ENCODE results near the gene MIER3.
"Not testable (repeated sequence)": the region's sequence is repeated elsewhere in the genome, so short reads cannot be mapped to it uniquely, and the experiment has no call there.

The MIER3 gene

GRCh38 chr5:56981548-56982315 lies 29.8 kb upstream of the MIER3 start:
- Histone ChIP-seq H3K18ac (ENCODE audit: low read length) (no peak overlapping the region), H3K4me1 (ENCODE audit: control insufficient read depth, low read depth, low read length) (no peaks in the 10 kb centered on the region), H3K4me3 (ENCODE audit: low read length) (no peak overlapping the region), H2BK15ac (replicated peaks; ENCODE audit: low read depth) (no peak overlapping the region), H3K9ac (ENCODE audit: low read length) (no peak overlapping the region), H4K5ac (ENCODE audit: low read length) (no peak overlapping the region), H2BK5ac (ENCODE audit: low read length) (no peak overlapping the region), H3K27me3 (ENCODE audit: insufficient read depth, low read length, poor library complexity) (no peaks in the 10 kb centered on the region), H3K4ac (ENCODE audit: low read depth, low read length) (no peak overlapping the region), H3K4me2 (ENCODE audit: low read length) (no peak overlapping the region), H2AK5ac (ENCODE audit: low read length) (no peak overlapping the region), H3K36me3 (ENCODE audit: control insufficient read depth, insufficient read depth, low read length) (no peaks in the 10 kb centered on the region), H4K8ac (ENCODE audit: low read depth, low read length) (no peak overlapping the region), H3K56ac (ENCODE audit: low read length) (no peak overlapping the region), H3K27ac (ENCODE audit: low read depth, low read length) (no peak overlapping the region), H3K79me2 (ENCODE audit: control insufficient read depth, insufficient read depth, low read length) (no peaks in the 10 kb centered on the region), H3K79me1 (ENCODE audit: low read length) (no peaks in the 10 kb centered on the region), H3K23ac (ENCODE audit: low read length) (no peak overlapping the region), H2BK120ac (ENCODE audit: low read depth, low read length) (no peak overlapping the region)
- DNase-seq, result no peak
- no CpG with 5 or more reads among the region's 4 CpGs for WGBS (ENCODE audit: extremely low coverage, insufficient coverage, low lambda C conversion rate)

GRCh38 chr5:56979968-56980367 lies 28.0 kb upstream of the MIER3 start:
- Histone ChIP-seq H3K4ac (ENCODE audit: low read depth, low read length) (no peak overlapping the region), H4K8ac (ENCODE audit: low read depth, low read length) (no peak overlapping the region), H2BK15ac (replicated peaks; ENCODE audit: low read depth) (no peak overlapping the region), H3K9ac (ENCODE audit: low read length) (no peak overlapping the region), H2BK120ac (ENCODE audit: low read depth, low read length) (no peak overlapping the region), H3K4me1 (ENCODE audit: control insufficient read depth, low read depth, low read length) (no peaks in the 10 kb centered on the region), H4K5ac (ENCODE audit: low read length) (no peak overlapping the region), H3K4me3 (ENCODE audit: low read length) (no peak overlapping the region), H3K27me3 (ENCODE audit: insufficient read depth, low read length, poor library complexity) (no peaks in the 10 kb centered on the region), H3K79me1 (ENCODE audit: low read length) (no peaks in the 10 kb centered on the region), H3K23ac (ENCODE audit: low read length) (no peak overlapping the region), H3K56ac (ENCODE audit: low read length) (no peak overlapping the region), H3K79me2 (ENCODE audit: control insufficient read depth, insufficient read depth, low read length) (no peaks in the 10 kb centered on the region), H3K36me3 (ENCODE audit: control insufficient read depth, insufficient read depth, low read length) (no peaks in the 10 kb centered on the region), H2AK5ac (ENCODE audit: low read length) (no peak overlapping the region), H3K18ac (ENCODE audit: low read length) (no peak overlapping the region), H2BK5ac (ENCODE audit: low read length) (no peak overlapping the region), H3K4me2 (ENCODE audit: low read length) (no peak overlapping the region), H3K27ac (ENCODE audit: low read depth, low read length) (no peak overlapping the region)
- no CpG with 5 or more reads among the region's 13 CpGs for WGBS (ENCODE audit: extremely low coverage, insufficient coverage, low lambda C conversion rate)
- DNase-seq, result no peak

GRCh38 chr5:56979526-56979925 lies 27.6 kb upstream of the MIER3 start:
- H3K4me2 ChIP-seq (ENCODE audit: low read length); H3K79me1 ChIP-seq (ENCODE audit: low read length); H3K9ac ChIP-seq (ENCODE audit: low read length); H3K27ac ChIP-seq (ENCODE audit: low read depth, low read length); H3K4ac ChIP-seq (ENCODE audit: low read depth, low read length); H2BK15ac ChIP-seq (replicated peaks; ENCODE audit: low read depth); H3K36me3 ChIP-seq (ENCODE audit: control insufficient read depth, insufficient read depth, low read length); H4K8ac ChIP-seq (ENCODE audit: low read depth, low read length); H3K27me3 ChIP-seq (ENCODE audit: insufficient read depth, low read length, poor library complexity); H3K56ac ChIP-seq (ENCODE audit: low read length); H3K23ac ChIP-seq (ENCODE audit: low read length); H2AK5ac ChIP-seq (ENCODE audit: low read length); H3K79me2 ChIP-seq (ENCODE audit: control insufficient read depth, insufficient read depth, low read length); H2BK5ac ChIP-seq (ENCODE audit: low read length); H3K18ac ChIP-seq (ENCODE audit: low read length); H3K4me3 ChIP-seq (ENCODE audit: low read length); H3K4me1 ChIP-seq (ENCODE audit: control insufficient read depth, low read depth, low read length); H4K5ac ChIP-seq (ENCODE audit: low read length); H2BK120ac ChIP-seq (ENCODE audit: low read depth, low read length); DNase-seq: not testable (repeated sequence)
- WGBS (ENCODE audit: extremely low coverage, insufficient coverage, low lambda C conversion rate), result no CpG with 5 or more reads among the region's 5 CpGs

- H3K4me1 ChIP-seq (ENCODE audit: control insufficient read depth, low read depth, low read length), result no peaks in the 10 kb centered on the region
- H3K9ac ChIP-seq (ENCODE audit: low read length), result no peak overlapping the region
- WGBS (ENCODE audit: extremely low coverage, insufficient coverage, low lambda C conversion rate), result no CpG with 5 or more reads among the region's 2 CpGs
- H3K4me2 ChIP-seq (ENCODE audit: low read length), result no peak overlapping the region
- H2AK5ac ChIP-seq (ENCODE audit: low read length), result no peak overlapping the region
- H2BK120ac ChIP-seq (ENCODE audit: low read depth, low read length), result no peak overlapping the region
- no peak overlapping the region for H4K8ac ChIP-seq (ENCODE audit: low read depth, low read length)
- H3K79me1 ChIP-seq (ENCODE audit: low read length), result no peaks in the 10 kb centered on the region
- H2BK15ac ChIP-seq (replicated peaks; ENCODE audit: low read depth), result no peak overlapping the region
- H3K4ac ChIP-seq (ENCODE audit: low read depth, low read length), result no peak overlapping the region
- H3K4me3 ChIP-seq (ENCODE audit: low read length), result no peak overlapping the region
- H3K18ac ChIP-seq (ENCODE audit: low read length), result no peak overlapping the region
- H4K5ac ChIP-seq (ENCODE audit: low read length), result no peak overlapping the region
- H3K23ac ChIP-seq (ENCODE audit: low read length), result no peak overlapping the region
- H3K56ac ChIP-seq (ENCODE audit: low read length), result no peak overlapping the region
- H3K27ac ChIP-seq (ENCODE audit: low read depth, low read length), result no peak overlapping the region
- no peak for DNase-seq
- no peaks in the 10 kb centered on the region for H3K79me2 ChIP-seq (ENCODE audit: control insufficient read depth, insufficient read depth, low read length)
- no peaks in the 10 kb centered on the region for H3K36me3 ChIP-seq (ENCODE audit: control insufficient read depth, insufficient read depth, low read length)
- no peaks in the 10 kb centered on the region for H3K27me3 ChIP-seq (ENCODE audit: insufficient read depth, low read length, poor library complexity)
- H2BK5ac ChIP-seq (ENCODE audit: low read length), result no peak overlapping the region
Measured at GRCh38 chr5:56977822-56978221, 25.9 kb upstream of the MIER3 start.

GRCh38 chr5:56977021-56977420 lies 25.1 kb upstream of the MIER3 start:
- Histone ChIP-seq H3K18ac (ENCODE audit: low read length) (no peak overlapping the region), H3K79me2 (ENCODE audit: control insufficient read depth, insufficient read depth, low read length) (no peaks in the 10 kb centered on the region)
- no CpG with 5 or more reads among the region's 3 CpGs for WGBS (ENCODE audit: extremely low coverage, insufficient coverage, low lambda C conversion rate)

GRCh38 chr5:56974241-56974640 lies 22.3 kb upstream of the MIER3 start:
- Histone ChIP-seq H4K5ac (ENCODE audit: low read length) (no peak overlapping the region), H3K18ac (ENCODE audit: low read length) (no peak overlapping the region), H3K79me1 (ENCODE audit: low read length) (no peaks in the 10 kb centered on the region), H3K9ac (ENCODE audit: low read length) (no peak overlapping the region), H3K4ac (ENCODE audit: low read depth, low read length) (no peak overlapping the region), H2BK15ac (replicated peaks; ENCODE audit: low read depth) (no peak overlapping the region), H3K36me3 (ENCODE audit: control insufficient read depth, insufficient read depth, low read length) (no peaks in the 10 kb centered on the region), H3K27ac (ENCODE audit: low read depth, low read length) (no peak overlapping the region), H3K56ac (ENCODE audit: low read length) (no peak overlapping the region), H3K27me3 (ENCODE audit: insufficient read depth, low read length, poor library complexity) (no peaks in the 10 kb centered on the region), H4K8ac (ENCODE audit: low read depth, low read length) (no peak overlapping the region), H2AK5ac (ENCODE audit: low read length) (no peak overlapping the region), H3K4me3 (ENCODE audit: low read length) (no peak overlapping the region), H3K4me2 (ENCODE audit: low read length) (no peak overlapping the region), H3K79me2 (ENCODE audit: control insufficient read depth, insufficient read depth, low read length) (no peaks in the 10 kb centered on the region), H3K4me1 (ENCODE audit: control insufficient read depth, low read depth, low read length) (no peaks in the 10 kb centered on the region), H2BK5ac (ENCODE audit: low read length) (no peak overlapping the region), H3K23ac (ENCODE audit: low read length) (no peak overlapping the region), H2BK120ac (ENCODE audit: low read depth, low read length) (no peak overlapping the region)
- no CpG with 5 or more reads among the region's 2 CpGs for WGBS (ENCODE audit: extremely low coverage, insufficient coverage, low lambda C conversion rate)
- DNase-seq, result peak; percentile 7

More at GRCh38 chr5:56977021-56977420, 25.1 kb upstream of the MIER3 start:
- no peak overlapping the region for H4K8ac ChIP-seq (ENCODE audit: low read depth, low read length)
- H3K79me1 ChIP-seq (ENCODE audit: low read length), result no peaks in the 10 kb centered on the region
- H4K5ac ChIP-seq (ENCODE audit: low read length), result no peak overlapping the region
- H2BK120ac ChIP-seq (ENCODE audit: low read depth, low read length), result no peak overlapping the region
- H3K56ac ChIP-seq (ENCODE audit: low read length), result no peak overlapping the region
- H3K4me1 ChIP-seq (ENCODE audit: control insufficient read depth, low read depth, low read length), result no peaks in the 10 kb centered on the region
- DNase-seq, result no peak
- no peak overlapping the region for H2BK5ac ChIP-seq (ENCODE audit: low read length)
- H2BK15ac ChIP-seq (replicated peaks; ENCODE audit: low read depth), result no peak overlapping the region
- H3K23ac ChIP-seq (ENCODE audit: low read length), result no peak overlapping the region
- no peaks in the 10 kb centered on the region for H3K27me3 ChIP-seq (ENCODE audit: insufficient read depth, low read length, poor library complexity)
- H3K4me2 ChIP-seq (ENCODE audit: low read length), result no peak overlapping the region
- H3K27ac ChIP-seq (ENCODE audit: low read depth, low read length), result no peak overlapping the region
- no peak overlapping the region for H3K9ac ChIP-seq (ENCODE audit: low read length)
- no peaks in the 10 kb centered on the region for H3K36me3 ChIP-seq (ENCODE audit: control insufficient read depth, insufficient read depth, low read length)
- H2AK5ac ChIP-seq (ENCODE audit: low read length), result no peak overlapping the region
- no peak overlapping the region for H3K4me3 ChIP-seq (ENCODE audit: low read length)
- H3K4ac ChIP-seq (ENCODE audit: low read depth, low read length), result no peak overlapping the region

All from mesendoderm (in vitro differentiated cells).